Left ventricle myocardium inferior (tissue), 1 donor: ENCODE measurements around the gene ALG6. TPM values are rescaled to one million over a fixed set of nuclear protein-coding genes. Genes with fewer than 3 reads are reported as not detected.

Experiments used
- DNase-seq: peaks from one replicate; pipeline ENCODE4 v3.0.0-alpha.2; 2020
- H3K27ac ChIP-seq: fragments of 200-600 bp; replicated peaks from 2 replicates; pipeline ENCODE4 v1.8.0; 2021
- H3K27me3 ChIP-seq: fragments of 200-600 bp; 2 replicates; pipeline ENCODE4 v1.8.0; 2021; ENCODE audit warnings: low read depth
- H3K36me3 ChIP-seq: fragments of 200-600 bp; 2 replicates; pipeline ENCODE4 v1.8.0; 2021
- H3K4me1 ChIP-seq: fragments of 200-600 bp; 2 replicates; pipeline ENCODE4 v1.8.0; 2021
- H3K4me3 ChIP-seq: fragments of 200-600 bp; 2 replicates; pipeline ENCODE4 v1.8.0; 2021; ENCODE audit warnings: mild to moderate bottlenecking, moderate library complexity
- H3K9me3 ChIP-seq: fragments of 200-600 bp; replicated peaks from 2 replicates; pipeline ENCODE4 v1.8.0; 2021
- CTCF ChIP-seq: fragments of 200-600 bp; IDR thresholded peaks from 2 replicates; pipeline ENCODE4 v1.8.0; 2021; ENCODE audit warnings: antibody characterized with exemption, mild to moderate bottlenecking, borderline replicate concordance
- intact Hi-C: fragments of 100-400 bp; cut with micrococcal nuclease; formaldehyde crosslinking; loops from one replicate; pipeline ENCODE4 v1.11.0; 2022
- long read RNA-seq: library from polyadenylated mRNA; unstranded; transcript quantifications from one replicate; pipeline ENCODE4 v2.0.0, GENCODE V29; 2021
- total RNA-seq: library from RNA; stranded (reverse); fragmentation: NEBNext Ultra II Directional; extraction: Animal tissue kit (Norgen Biotek cat#: 25700); gene quantifications from one replicate; pipeline ENCODE4 v1.2.1, GENCODE V29; 2021
- donor health status: DM: no; HTN: yes; CAD: no; lungs with severe emphysema.

ALG6 gene
- 4.0 TPM for total RNA-seq
- long read RNA-seq, transcript ALG6-202 (15 exons, 3,371 nt), result major isoform, 7 of 9 reads
- long read RNA-seq, partial matches to known transcripts, result 1 of 9 reads
- long read RNA-seq, other reads (novel, unspliced or antisense), result 1 of 9 reads

GRCh38 chr1:63367215-63368103, at the start of gene ALG6:
Gene ALG6 (plus strand): TSS chr1:63367627. CDS start chr1:63370978, 3,351 bp downstream.
- Histone ChIP-seq H3K4me1 (peaks cover 17% of the 10 kb centered on the region), H3K27me3 (peaks cover 4% of the 10 kb centered on the region), H3K36me3 (peaks cover 14% of the 10 kb centered on the region), H3K9me3 (no peaks in the 10 kb centered on the region), H3K27ac (peak within 1 kb of the TSS; percentile 86), H3K4me3 (peak within 1 kb of the TSS; percentile 85)
- intact Hi-C loops, result no loop called here
- peak; percentile 26 for TF ChIP-seq CTCF
- peak; percentile 95 for DNase-seq

GRCh38 chr1:63317817-63318152, 49.6 kb upstream of the ALG6 start:
- TF ChIP-seq CTCF, result no peak
- intact Hi-C loops, result no loop called here
- peak overlapping the region; percentile 12 for H3K27ac ChIP-seq
- no peaks in the 10 kb centered on the region for H3K36me3 ChIP-seq
- H3K4me1 ChIP-seq, result peaks cover 38% of the 10 kb centered on the region
- H3K27me3 ChIP-seq, result peaks cover 100% of the 10 kb centered on the region
- H3K9me3 ChIP-seq, result no peaks in the 10 kb centered on the region
- H3K4me3 ChIP-seq, result peak overlapping the region; percentile 60
- no peak for DNase-seq

- Histone ChIP-seq H3K27me3 (peaks cover 100% of the 10 kb centered on the region), H3K4me3 (peak overlapping the region; percentile 60), H3K9me3 (no peaks in the 10 kb centered on the region), H3K27ac (no peak overlapping the region), H3K36me3 (no peaks in the 10 kb centered on the region), H3K4me1 (peaks cover 42% of the 10 kb centered on the region)
- TF ChIP-seq CTCF, result no peak
- intact Hi-C loops, result no loop called here
- DNase-seq, result no peak
Measured at GRCh38 chr1:63318201-63318979, 49.0 kb upstream of the ALG6 start.

- Histone ChIP-seq H3K27me3 (peaks cover 100% of the 10 kb centered on the region), H3K4me1 (peaks cover 50% of the 10 kb centered on the region), H3K36me3 (no peaks in the 10 kb centered on the region), H3K27ac (no peak overlapping the region), H3K4me3 (peak overlapping the region; percentile 21), H3K9me3 (no peaks in the 10 kb centered on the region)
- no peak for TF ChIP-seq CTCF
- intact Hi-C loops, result no loop called here
- no peak for DNase-seq
Measured at GRCh38 chr1:63319046-63320021, 48.1 kb upstream of the ALG6 start.
